ENCODE results near the gene SEMA5A.

SEMA5A gene

GRCh38 chr5:9365512-9365911, 180.4 kb downstream of the SEMA5A start:
- TF ChIP-seq CTCF (conservative IDR thresholded peaks at IDR 0.05; ENCODE audit: low read depth, low read length): no peak
- H3K4me3 ChIP-seq (ENCODE audit: low read depth, low read length): no peak overlapping the region
- no peak for DNase-seq (ENCODE audit: low read depth)

GRCh38 chr5:9363449-9363848, 182.4 kb downstream of the SEMA5A start:
- H3K4me3 ChIP-seq (ENCODE audit: low read depth, low read length): no peak overlapping the region
- no peak for TF ChIP-seq CTCF (conservative IDR thresholded peaks at IDR 0.05; ENCODE audit: low read depth, low read length)
- DNase-seq (ENCODE audit: low read depth): peak; percentile 48

- no peak overlapping the region for H3K4me3 ChIP-seq (ENCODE audit: low read depth, low read length)
- no peak for DNase-seq (ENCODE audit: low read depth)
- no peak for TF ChIP-seq CTCF (conservative IDR thresholded peaks at IDR 0.05; ENCODE audit: low read depth, low read length)
Observed at GRCh38 chr5:9363026-9363425, 182.8 kb downstream of the SEMA5A start.

- no peak overlapping the region for H3K4me3 ChIP-seq (ENCODE audit: low read depth, low read length)
- DNase-seq (ENCODE audit: low read depth): no peak
- TF ChIP-seq CTCF (conservative IDR thresholded peaks at IDR 0.05; ENCODE audit: low read depth, low read length): no peak
Observed at GRCh38 chr5:9362600-9362999, 183.3 kb downstream of the SEMA5A start.

- no peak overlapping the region for H3K4me3 ChIP-seq (ENCODE audit: low read depth, low read length)
- DNase-seq (ENCODE audit: low read depth): peak; percentile 85
- peak; percentile 90 for TF ChIP-seq CTCF (conservative IDR thresholded peaks at IDR 0.05; ENCODE audit: low read depth, low read length)
Observed at GRCh38 chr5:9361835-9362234, 184.0 kb downstream of the SEMA5A start.

- H3K4me3 ChIP-seq (ENCODE audit: low read depth, low read length): no peak overlapping the region
- peak; percentile 87 for DNase-seq (ENCODE audit: low read depth)
- TF ChIP-seq CTCF (conservative IDR thresholded peaks at IDR 0.05; ENCODE audit: low read depth, low read length): no peak
Observed at GRCh38 chr5:9358961-9359685, 186.8 kb downstream of the SEMA5A start.

GRCh38 chr5:9356351-9356825, 189.5 kb downstream of the SEMA5A start:
- no peak overlapping the region for H3K4me3 ChIP-seq (ENCODE audit: low read depth, low read length)
- peak; percentile 35 for DNase-seq (ENCODE audit: low read depth)
- TF ChIP-seq CTCF (conservative IDR thresholded peaks at IDR 0.05; ENCODE audit: low read depth, low read length): no peak

Data from choroid plexus epithelial cell (primary cell).